Spleen (tissue), 7 donors: ENCODE results near the gene NDRG4.

Experiments
- POLR2AphosphoS5 ChIP-seq, 3 donors: sonication (generic); formaldehyde crosslinking; IDR thresholded peaks; one replicate each; pipeline ENCODE4 v1.5.1; 2017; ENCODE audit warnings: antibody characterized with exemption in 3 of 3
- TF ChIP-seq, protein P1 (sequence below), 11 experiments: fragments of 200-600 bp in 7 of 11; fragments of 450-650 bp in 4 of 11; sonication (generic) in 4 of 11; IDR thresholded peaks in 8 of 11; conservative IDR thresholded peaks in 3 of 11; 1 replicate in 7 of 11; 2 replicates in 4 of 11; pipeline versions ENCODE4 v1.4.0 to v1.8.0; 2016 to 2021; ENCODE audit warnings: antibody characterized with exemption in 11 of 11, inconsistent platforms in 4 of 11, mild to moderate bottlenecking in 1 of 11
- donor health status: DM: no; HTN: no; CAD: no; lungs with moderate emphysema.
- donor health status: DM: no; HTN: no; CAD: no.
- donor health status: DM: no; HTN: no; CAD: no.

GRCh38 chr16:58508671-58509251 lies 8.8 kb downstream of the NDRG4 start:
- TF ChIP-seq, protein P1, sequence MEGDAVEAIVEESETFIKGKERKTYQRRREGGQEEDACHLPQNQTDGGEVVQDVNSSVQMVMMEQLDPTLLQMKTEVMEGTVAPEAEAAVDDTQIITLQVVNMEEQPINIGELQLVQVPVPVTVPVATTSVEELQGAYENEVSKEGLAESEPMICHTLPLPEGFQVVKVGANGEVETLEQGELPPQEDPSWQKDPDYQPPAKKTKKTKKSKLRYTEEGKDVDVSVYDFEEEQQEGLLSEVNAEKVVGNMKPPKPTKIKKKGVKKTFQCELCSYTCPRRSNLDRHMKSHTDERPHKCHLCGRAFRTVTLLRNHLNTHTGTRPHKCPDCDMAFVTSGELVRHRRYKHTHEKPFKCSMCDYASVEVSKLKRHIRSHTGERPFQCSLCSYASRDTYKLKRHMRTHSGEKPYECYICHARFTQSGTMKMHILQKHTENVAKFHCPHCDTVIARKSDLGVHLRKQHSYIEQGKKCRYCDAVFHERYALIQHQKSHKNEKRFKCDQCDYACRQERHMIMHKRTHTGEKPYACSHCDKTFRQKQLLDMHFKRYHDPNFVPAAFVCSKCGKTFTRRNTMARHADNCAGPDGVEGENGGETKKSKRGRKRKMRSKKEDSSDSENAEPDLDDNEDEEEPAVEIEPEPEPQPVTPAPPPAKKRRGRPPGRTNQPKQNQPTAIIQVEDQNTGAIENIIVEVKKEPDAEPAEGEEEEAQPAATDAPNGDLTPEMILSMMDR (IDR thresholded peaks at IDR 0.05 in 8 of 11, conservative IDR thresholded peaks at IDR 0.05 in 3 of 11) = no peak
- TF ChIP-seq POLR2AphosphoS5 (IDR thresholded peaks at IDR 0.05) = no peak
